Muscle layer of colon (tissue), 2 donors: ENCODE data around the gene CLEC4F.

Experiments used
- H3K27ac ChIP-seq: one replicate; pipeline ENCODE4 v1.7.0; 2013; ENCODE audit warnings: low read depth, mild to moderate bottlenecking, low read length, moderate library complexity
- H3K27me3 ChIP-seq, 2 donors: one replicate each; pipeline ENCODE4 v1.7.0; 2013; ENCODE audit warnings: low read length in 2 of 2, mild to moderate bottlenecking in 2 of 2; ENCODE audit not compliant: insufficient read depth in 2 of 2, control insufficient read depth in 1 of 2
- H3K36me3 ChIP-seq: one replicate; pipeline ENCODE4 v1.7.0; 2013; ENCODE audit warnings: mild to moderate bottlenecking, low read length; ENCODE audit not compliant: insufficient read depth
- H3K4me1 ChIP-seq: one replicate; pipeline ENCODE4 v1.7.0; 2013; ENCODE audit warnings: mild to moderate bottlenecking, low read length; ENCODE audit not compliant: insufficient read depth
- H3K4me3 ChIP-seq, 2 donors: one replicate each; pipeline ENCODE4 v1.7.0; 2013; ENCODE audit warnings: low read length in 2 of 2, low read depth in 1 of 2, mild to moderate bottlenecking in 1 of 2, moderate library complexity in 1 of 2
- H3K9ac ChIP-seq: one replicate; pipeline ENCODE4 v1.7.0; 2013; ENCODE audit warnings: low read length
- H3K9me3 ChIP-seq: one replicate; pipeline ENCODE4 v1.7.0; 2013; ENCODE audit warnings: mild to moderate bottlenecking, low read length
- donor health status: abdominal sarcoma.
- donor health status: Adenocarcinoma of cecum.

The CLEC4F gene

GRCh38 chr2:70784320-70784719, 36.1 kb downstream of the CLEC4F start:
- Histone ChIP-seq H3K27ac (no peak overlapping the region), H3K36me3 (no peaks in the 10 kb centered on the region), H3K9ac (no peak overlapping the region), H3K27me3 (peaks cover 1% of the 10 kb centered on the region in 2 donors), H3K9me3 (no peaks in the 10 kb centered on the region), H3K4me1 (no peaks in the 10 kb centered on the region), H3K4me3 (no peak overlapping the region)

DNA sequence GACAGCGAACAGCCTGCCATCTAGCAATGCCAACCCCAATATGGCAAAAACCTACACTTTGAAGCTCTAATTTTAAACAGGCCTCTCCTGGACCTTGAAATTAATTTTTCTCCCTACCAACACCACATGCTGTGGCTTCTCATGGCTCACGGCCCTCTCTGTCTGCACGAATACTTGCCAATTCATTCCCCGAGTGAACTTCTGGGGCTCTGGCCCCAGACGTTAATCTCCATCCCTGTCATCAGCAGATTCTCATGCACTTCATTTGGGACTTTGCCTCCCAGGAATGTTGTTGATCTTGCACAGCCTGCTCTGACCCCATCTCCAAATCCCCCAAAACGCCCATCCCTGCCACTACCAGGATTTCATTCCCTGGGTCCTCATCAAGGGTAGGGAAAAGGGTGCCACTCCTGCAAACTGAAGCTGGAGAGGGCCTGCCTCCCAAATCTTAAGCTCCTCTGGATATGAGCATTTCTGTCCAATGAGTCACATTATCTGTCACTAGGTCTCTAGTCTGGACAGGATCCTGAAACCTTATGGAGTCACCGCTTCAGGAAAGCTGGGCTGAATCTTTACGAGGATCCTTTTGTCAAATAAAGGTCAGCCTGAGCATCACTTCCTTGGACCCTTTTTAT, 40.4 kb downstream of the CLEC4F start:
- no peaks in the 10 kb centered on the region for H3K36me3 ChIP-seq
- no peak overlapping the region for H3K4me3 ChIP-seq
- no peaks in the 10 kb centered on the region for H3K4me1 ChIP-seq
- no peak overlapping the region for H3K27ac ChIP-seq
- H3K9ac ChIP-seq: no peak overlapping the region
- H3K27me3 ChIP-seq: no peaks in the 10 kb centered on the region
- no peaks in the 10 kb centered on the region for H3K9me3 ChIP-seq

- no peak overlapping the region for H3K9ac ChIP-seq
- no peaks in the 10 kb centered on the region for H3K4me1 ChIP-seq
- H3K27me3 ChIP-seq: no peaks in the 10 kb centered on the region
- no peak overlapping the region for H3K4me3 ChIP-seq
- H3K9me3 ChIP-seq: no peaks in the 10 kb centered on the region
- no peak overlapping the region for H3K27ac ChIP-seq
- no peaks in the 10 kb centered on the region for H3K36me3 ChIP-seq
These were observed 40.9 kb downstream of the CLEC4F start for GRCh38 chr2:70779491-70779890.

- no peaks in the 10 kb centered on the region for H3K36me3 ChIP-seq
- H3K9ac ChIP-seq: no peak overlapping the region
- no peak overlapping the region for H3K4me3 ChIP-seq
- no peak overlapping the region for H3K27ac ChIP-seq
- H3K9me3 ChIP-seq: no peaks in the 10 kb centered on the region
- H3K27me3 ChIP-seq: no peaks in the 10 kb centered on the region
- no peaks in the 10 kb centered on the region for H3K4me1 ChIP-seq
These were observed 41.7 kb downstream of the CLEC4F start for GRCh38 chr2:70778676-70779075.

DNA sequence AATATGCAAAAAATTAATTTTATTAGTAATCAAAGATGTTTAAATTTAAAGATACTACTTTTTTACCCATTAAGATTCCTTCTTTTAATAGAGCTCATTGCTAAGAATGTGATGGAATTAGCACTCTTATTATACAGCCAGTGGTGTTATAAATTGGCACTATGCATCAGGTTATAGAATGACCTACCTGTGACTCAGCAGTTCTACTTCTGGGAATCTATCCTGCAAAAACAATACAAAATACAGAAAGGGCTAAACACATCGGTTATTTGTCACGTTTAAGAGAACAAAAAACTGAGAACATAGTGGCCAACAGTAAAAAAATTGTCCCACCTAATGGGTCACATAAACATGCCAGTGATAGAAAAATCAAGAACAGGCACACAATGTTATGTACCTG, 42.9 kb downstream of the CLEC4F start:
- Histone ChIP-seq H3K4me1 (no peaks in the 10 kb centered on the region), H3K9ac (no peak overlapping the region), H3K4me3 (no peak overlapping the region), H3K36me3 (no peaks in the 10 kb centered on the region), H3K27ac (no peak overlapping the region), H3K27me3 (no peaks in the 10 kb centered on the region), H3K9me3 (no peaks in the 10 kb centered on the region)

DNA sequence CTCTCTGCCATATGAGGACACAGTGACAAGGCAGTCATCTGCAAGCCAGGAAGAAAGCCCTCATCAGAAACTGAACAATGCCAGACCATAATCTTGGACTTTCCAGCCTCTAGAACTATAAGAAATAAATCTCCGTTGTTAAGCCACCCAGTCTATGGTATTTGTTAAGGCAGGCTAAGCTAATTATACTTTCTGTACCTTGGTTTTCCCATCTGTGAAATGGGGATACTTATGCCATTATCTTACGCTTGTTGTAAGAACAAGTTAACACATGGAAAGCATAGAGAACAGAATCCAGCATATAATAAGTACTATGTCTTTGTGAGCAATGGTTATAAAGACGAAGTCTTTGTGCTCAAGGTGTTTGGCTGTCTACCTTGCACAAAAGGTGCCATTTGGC, 44.1 kb downstream of the CLEC4F start:
- no peaks in the 10 kb centered on the region for H3K9me3 ChIP-seq
- no peak overlapping the region for H3K27ac ChIP-seq
- no peak overlapping the region for H3K4me3 ChIP-seq
- H3K9ac ChIP-seq: no peak overlapping the region
- no peaks in the 10 kb centered on the region for H3K4me1 ChIP-seq
- no peaks in the 10 kb centered on the region for H3K36me3 ChIP-seq
- H3K27me3 ChIP-seq: no peaks in the 10 kb centered on the region

DNA sequence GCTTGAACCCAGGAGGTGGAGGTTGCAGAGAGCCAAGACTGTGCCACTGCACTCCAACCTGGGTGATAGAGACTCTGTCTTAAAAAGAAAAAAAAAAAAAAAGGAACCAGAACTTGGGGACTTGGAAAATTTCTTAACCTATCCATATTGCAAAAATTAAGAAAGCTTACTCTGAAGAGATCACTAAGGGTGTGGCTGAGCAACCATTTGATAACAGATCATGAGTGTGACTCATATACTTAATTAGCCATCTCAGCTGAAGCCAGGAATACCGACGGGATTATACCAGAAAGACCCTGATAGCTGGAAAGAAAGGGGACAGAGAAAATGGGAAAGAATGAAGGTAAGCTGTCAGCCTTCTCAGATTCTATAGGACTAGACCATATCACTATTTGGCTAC, 45.3 kb downstream of the CLEC4F start:
- no peak overlapping the region for H3K27ac ChIP-seq
- H3K4me3 ChIP-seq: no peak overlapping the region
- H3K9ac ChIP-seq: no peak overlapping the region
- no peaks in the 10 kb centered on the region for H3K36me3 ChIP-seq
- no peaks in the 10 kb centered on the region for H3K9me3 ChIP-seq
- H3K4me1 ChIP-seq: no peaks in the 10 kb centered on the region
- H3K27me3 ChIP-seq: no peaks in the 10 kb centered on the region

GRCh38 chr2:70772486-70773155, 47.8 kb downstream of the CLEC4F start:
- no peak overlapping the region for H3K9ac ChIP-seq
- H3K4me1 ChIP-seq: no peaks in the 10 kb centered on the region
- peaks cover 0 to 3% of the 10 kb centered on the region in 2 donors for H3K27me3 ChIP-seq
- no peaks in the 10 kb centered on the region for H3K36me3 ChIP-seq
- H3K27ac ChIP-seq: no peak overlapping the region
- H3K9me3 ChIP-seq: no peaks in the 10 kb centered on the region
- H3K4me3 ChIP-seq: no peak overlapping the region

DNA sequence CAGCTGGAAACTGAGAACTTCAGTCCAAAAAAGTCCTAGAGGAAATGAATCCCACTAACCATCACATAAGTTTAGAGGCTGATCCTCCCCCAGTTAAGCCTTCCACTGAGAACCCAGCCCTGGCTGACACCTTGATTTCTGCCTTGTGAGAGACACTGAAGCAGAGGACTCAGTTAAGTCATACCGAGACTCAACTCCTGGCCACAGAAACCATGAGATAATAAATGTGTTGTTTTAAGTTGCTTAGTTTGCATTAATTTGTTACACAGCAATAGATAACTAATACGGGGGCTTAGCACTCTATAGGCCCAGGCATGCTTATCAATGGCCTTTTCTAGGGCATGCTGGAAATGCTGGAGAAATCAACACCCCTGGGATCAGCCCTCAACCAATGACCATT, 49.0 kb downstream of the CLEC4F start:
- H3K27me3 ChIP-seq: peaks cover 2 to 15% of the 10 kb centered on the region in 2 donors
- H3K36me3 ChIP-seq: no peaks in the 10 kb centered on the region

DNA sequence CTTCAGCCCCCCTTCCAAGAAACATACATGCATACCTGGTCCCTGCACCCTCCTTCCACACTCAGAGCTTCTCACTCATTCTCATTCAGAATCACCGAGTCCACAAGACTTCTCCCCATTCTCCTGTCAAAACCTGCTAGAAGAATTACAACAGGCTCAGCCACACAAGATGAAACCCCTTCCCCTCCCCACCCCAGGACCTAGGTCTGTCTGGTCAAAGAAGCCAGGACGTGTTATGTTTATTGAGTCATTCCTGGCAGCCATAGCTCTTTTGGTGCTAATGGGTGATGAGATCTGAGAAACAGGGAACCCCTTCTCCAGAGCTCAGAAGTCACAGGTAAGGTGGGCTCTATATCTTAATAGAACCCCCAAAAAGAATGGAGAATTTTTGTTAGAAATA, 50.9 kb downstream of the CLEC4F start:
- Histone ChIP-seq H3K4me3 (no peak overlapping the region), H3K4me1 (peaks cover 8% of the 10 kb centered on the region), H3K9me3 (no peaks in the 10 kb centered on the region), H3K9ac (no peak overlapping the region), H3K27ac (no peak overlapping the region), H3K27me3 (peaks cover 15 to 21% of the 10 kb centered on the region in 2 donors), H3K36me3 (no peaks in the 10 kb centered on the region)

More for the DNA sequence above, 49.0 kb downstream of the CLEC4F start:
- Histone ChIP-seq H3K27ac (no peak overlapping the region), H3K9ac (no peak overlapping the region), H3K4me3 (no peak overlapping the region), H3K4me1 (peaks cover 8% of the 10 kb centered on the region), H3K9me3 (no peaks in the 10 kb centered on the region)

DNA sequence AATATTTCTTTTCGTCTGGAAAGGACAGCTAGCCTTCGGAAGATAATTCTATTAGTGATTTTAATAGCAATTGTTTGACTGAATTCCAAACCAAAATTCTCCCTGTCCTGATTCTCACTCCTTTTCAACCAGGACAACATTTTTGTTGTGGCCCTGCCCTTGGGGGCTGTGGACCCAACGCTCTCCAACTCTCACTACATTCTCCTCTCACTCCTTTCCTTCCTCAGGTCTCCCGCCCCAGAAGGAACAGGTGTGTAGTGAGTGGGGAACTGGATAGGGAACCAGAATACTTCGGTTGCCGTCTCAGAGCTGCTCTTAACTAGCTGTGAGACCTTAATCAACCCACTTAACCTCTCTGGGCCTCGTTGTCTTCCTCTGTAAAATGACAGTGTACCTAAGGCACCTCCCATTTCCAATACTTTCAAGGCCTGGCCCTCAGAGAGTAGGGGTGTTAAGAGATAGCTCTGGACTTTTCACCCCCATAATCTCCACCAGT, 51.8 kb downstream of the CLEC4F start:
- H3K27me3 ChIP-seq: peaks cover 18 to 21% of the 10 kb centered on the region in 2 donors
- peaks cover 8% of the 10 kb centered on the region for H3K4me1 ChIP-seq
- H3K4me3 ChIP-seq: no peak overlapping the region
- no peaks in the 10 kb centered on the region for H3K36me3 ChIP-seq
- H3K27ac ChIP-seq: no peak overlapping the region
- H3K9me3 ChIP-seq: no peaks in the 10 kb centered on the region
- H3K9ac ChIP-seq: no peak overlapping the region
